Mammary epithelial cell (primary cell): ENCODE data around the gene RNU6-1.

Source experiments
- EZH2 ChIP-seq: IDR thresholded peaks from 2 replicates; pipeline ENCODE4 v1.6.1; 2012; ENCODE audit warnings: low read length, inconsistent platforms, borderline replicate concordance
- TF ChIP-seq, protein P1 (sequence below), 2 donors: IDR thresholded peaks in 1 of 2; conservative IDR thresholded peaks in 1 of 2; 2 replicates each; pipeline ENCODE4 v1.5.1; 2011 to 2012; ENCODE audit warnings: inconsistent platforms in 2 of 2, low read length in 2 of 2, mild to moderate bottlenecking in 2 of 2, control low read depth in 1 of 2, low read depth in 1 of 2; ENCODE audit not compliant: insufficient read depth in 1 of 2; ENCODE audit errors: extremely low read depth in 1 of 2

DNA sequence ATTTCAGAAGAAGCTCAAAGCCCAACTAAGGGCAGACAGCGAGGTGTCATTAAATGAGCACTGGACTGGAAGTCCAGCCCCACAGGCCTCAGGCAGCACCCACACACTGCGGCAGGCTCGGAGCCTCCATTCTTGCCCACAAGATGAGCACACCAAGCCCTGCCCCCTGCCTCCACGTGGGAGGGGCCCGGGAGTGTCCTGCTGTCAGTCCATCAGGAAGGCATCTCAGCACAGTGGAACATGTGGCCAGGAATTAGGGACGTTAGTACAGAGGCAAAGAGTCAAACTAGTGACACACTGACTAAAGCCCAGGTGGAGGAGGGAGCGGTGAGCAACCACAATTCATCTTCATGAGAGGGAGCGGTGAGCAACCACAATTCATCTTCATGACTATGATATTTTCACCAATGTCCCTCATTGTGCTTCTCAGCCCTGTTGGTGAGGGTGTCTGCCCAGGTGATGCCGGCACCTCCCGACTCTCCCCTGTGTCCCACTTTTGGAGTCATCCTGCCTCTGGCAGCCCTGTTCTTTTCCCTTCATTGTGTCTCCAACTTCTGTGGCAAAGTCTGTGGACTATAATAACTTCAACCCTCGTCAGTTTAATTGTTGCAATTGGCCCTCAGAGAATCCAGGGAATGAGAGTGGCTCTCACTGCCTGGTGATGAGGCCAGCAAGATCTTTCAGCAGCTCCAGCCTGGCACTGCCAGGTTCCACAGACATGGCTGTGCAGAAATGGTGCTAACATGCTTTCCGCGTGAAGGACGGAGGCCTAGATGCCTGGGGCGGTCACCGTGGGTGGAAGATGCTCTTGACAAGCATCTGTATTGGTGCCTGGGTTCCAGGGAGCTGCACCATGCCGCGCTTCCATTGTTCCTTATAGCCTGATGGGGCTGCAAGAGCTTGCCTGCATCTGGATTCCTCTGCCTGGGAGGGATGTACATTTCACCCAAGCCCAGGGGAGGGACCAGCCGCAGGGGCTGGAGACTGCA is 37.6 kb downstream of the RNU6-1 start:
- TF ChIP-seq, protein P1, sequence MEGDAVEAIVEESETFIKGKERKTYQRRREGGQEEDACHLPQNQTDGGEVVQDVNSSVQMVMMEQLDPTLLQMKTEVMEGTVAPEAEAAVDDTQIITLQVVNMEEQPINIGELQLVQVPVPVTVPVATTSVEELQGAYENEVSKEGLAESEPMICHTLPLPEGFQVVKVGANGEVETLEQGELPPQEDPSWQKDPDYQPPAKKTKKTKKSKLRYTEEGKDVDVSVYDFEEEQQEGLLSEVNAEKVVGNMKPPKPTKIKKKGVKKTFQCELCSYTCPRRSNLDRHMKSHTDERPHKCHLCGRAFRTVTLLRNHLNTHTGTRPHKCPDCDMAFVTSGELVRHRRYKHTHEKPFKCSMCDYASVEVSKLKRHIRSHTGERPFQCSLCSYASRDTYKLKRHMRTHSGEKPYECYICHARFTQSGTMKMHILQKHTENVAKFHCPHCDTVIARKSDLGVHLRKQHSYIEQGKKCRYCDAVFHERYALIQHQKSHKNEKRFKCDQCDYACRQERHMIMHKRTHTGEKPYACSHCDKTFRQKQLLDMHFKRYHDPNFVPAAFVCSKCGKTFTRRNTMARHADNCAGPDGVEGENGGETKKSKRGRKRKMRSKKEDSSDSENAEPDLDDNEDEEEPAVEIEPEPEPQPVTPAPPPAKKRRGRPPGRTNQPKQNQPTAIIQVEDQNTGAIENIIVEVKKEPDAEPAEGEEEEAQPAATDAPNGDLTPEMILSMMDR (conservative IDR thresholded peaks at IDR 0.05 in 1 of 2, IDR thresholded peaks at IDR 0.05 in 1 of 2; ENCODE audit: extremely low read depth in 1 of 2, insufficient read depth in 1 of 2, low read depth in 1 of 2, low read length in 2 of 2): no peak
- no peak for TF ChIP-seq EZH2
